Subcutaneous adipose tissue (tissue), 4 donors: ENCODE measurements around the gene ASB2. TPM values are rescaled to one million over a fixed set of nuclear protein-coding genes. Genes with fewer than 3 reads are reported as not detected.

Experiments used
- CTCF ChIP-seq: fragments of 450-650 bp; IDR thresholded peaks from one replicate; pipeline ENCODE4 v1.5.1; 2016; ENCODE audit warnings: low read depth, mild to moderate bottlenecking, control low read depth, antibody characterized with exemption, moderate library complexity
- total RNA-seq, 4 donors: library from RNA; depleted of rRNA; stranded (reverse); fragments of >200 nt; gene quantifications; one replicate each; pipeline ENCODE4 v1.1.0, GENCODE V29; 2016

ASB2 gene
- total RNA-seq, 4 donors from 2014 or later = 0.34 TPM; not detected in 3

GRCh38 chr14:93898081-93898611, 78.2 kb downstream of the ASB2 start:
- no peak for TF ChIP-seq CTCF

GRCh38 chr14:93897476-93897845, 78.9 kb downstream of the ASB2 start:
- no peak for TF ChIP-seq CTCF

- TF ChIP-seq CTCF = no peak
Observed at GRCh38 chr14:93895023-93895604, 81.3 kb downstream of the ASB2 start.

- no peak for TF ChIP-seq CTCF
Observed at GRCh38 chr14:93893661-93894261, 82.6 kb downstream of the ASB2 start.

GRCh38 chr14:93892923-93893558, 83.3 kb downstream of the ASB2 start:
- no peak for TF ChIP-seq CTCF

DNA sequence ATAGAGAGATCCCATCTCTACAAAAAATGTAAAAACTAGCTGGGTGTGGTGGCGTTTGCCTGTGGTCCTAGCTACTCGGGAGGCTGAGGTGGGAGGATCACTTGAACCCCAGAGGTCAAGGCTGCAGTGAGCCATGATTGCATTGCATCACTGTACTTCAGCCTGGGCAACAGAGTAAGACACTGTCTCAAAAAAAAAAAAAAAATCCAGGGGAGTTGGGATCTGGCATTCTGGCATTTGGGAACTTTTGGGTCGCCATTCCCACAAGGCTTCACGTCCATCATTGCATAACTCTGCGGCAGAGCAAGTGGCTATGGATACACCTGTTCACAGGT, 83.9 kb downstream of the ASB2 start:
- no peak for TF ChIP-seq CTCF

- TF ChIP-seq CTCF = no peak
Observed at GRCh38 chr14:93891756-93892504, 84.4 kb downstream of the ASB2 start.
